Measurements from ENCODE around the gene ADAM12.

ADAM12 gene

DNA sequence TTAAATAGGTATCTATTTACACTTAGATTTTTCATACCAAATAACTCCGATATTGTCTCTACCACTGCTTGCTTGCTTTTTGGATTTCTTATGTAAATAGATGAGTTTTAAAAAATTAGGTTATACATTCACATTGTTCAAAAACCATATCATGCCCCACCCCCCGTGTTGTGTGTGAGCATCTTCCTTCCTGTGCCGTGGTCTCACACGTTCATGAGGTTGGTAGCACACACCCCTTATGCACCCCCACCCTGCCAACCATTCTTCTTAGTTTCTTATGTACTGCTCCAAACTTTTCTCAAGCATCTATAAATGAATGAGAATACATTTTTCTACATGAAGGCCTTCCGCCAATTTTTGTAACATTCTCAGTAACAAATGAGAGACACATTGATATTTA, 376.3 kb downstream of the ADAM12 start:
- Histone ChIP-seq H3K9me3 (ENCODE audit: insufficient read depth, low read length) (no peaks in the 10 kb centered on the region), H3K4me3 (ENCODE audit: low read length) (no peak overlapping the region), H3K4me2 (ENCODE audit: low read length) (no peak overlapping the region), H3K79me2 (ENCODE audit: low read length) (no peaks in the 10 kb centered on the region), H3K9ac (ENCODE audit: low read length) (no peak overlapping the region), H4K20me1 (ENCODE audit: insufficient read depth, low read length) (no peaks in the 10 kb centered on the region), H3K27ac (ENCODE audit: low read length) (no peak overlapping the region), H3K27me3 (ENCODE audit: low read depth, low read length) (no peaks in the 10 kb centered on the region), H3K4me1 (ENCODE audit: low read length) (peaks cover 25% of the 10 kb centered on the region), H3K36me3 (replicated peaks; ENCODE audit: low read depth, low read length) (no peaks in the 10 kb centered on the region), H2AFZ (ENCODE audit: low read depth, low read length) (no peak overlapping the region)
- TF ChIP-seq, protein P1, sequence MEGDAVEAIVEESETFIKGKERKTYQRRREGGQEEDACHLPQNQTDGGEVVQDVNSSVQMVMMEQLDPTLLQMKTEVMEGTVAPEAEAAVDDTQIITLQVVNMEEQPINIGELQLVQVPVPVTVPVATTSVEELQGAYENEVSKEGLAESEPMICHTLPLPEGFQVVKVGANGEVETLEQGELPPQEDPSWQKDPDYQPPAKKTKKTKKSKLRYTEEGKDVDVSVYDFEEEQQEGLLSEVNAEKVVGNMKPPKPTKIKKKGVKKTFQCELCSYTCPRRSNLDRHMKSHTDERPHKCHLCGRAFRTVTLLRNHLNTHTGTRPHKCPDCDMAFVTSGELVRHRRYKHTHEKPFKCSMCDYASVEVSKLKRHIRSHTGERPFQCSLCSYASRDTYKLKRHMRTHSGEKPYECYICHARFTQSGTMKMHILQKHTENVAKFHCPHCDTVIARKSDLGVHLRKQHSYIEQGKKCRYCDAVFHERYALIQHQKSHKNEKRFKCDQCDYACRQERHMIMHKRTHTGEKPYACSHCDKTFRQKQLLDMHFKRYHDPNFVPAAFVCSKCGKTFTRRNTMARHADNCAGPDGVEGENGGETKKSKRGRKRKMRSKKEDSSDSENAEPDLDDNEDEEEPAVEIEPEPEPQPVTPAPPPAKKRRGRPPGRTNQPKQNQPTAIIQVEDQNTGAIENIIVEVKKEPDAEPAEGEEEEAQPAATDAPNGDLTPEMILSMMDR (IDR thresholded peaks at IDR 0.05; ENCODE audit: low read depth, low read length) = no peak
- TF ChIP-seq EZH2phosphoT487 (IDR thresholded peaks at IDR 0.05; ENCODE audit: low read depth) = no peak

DNA sequence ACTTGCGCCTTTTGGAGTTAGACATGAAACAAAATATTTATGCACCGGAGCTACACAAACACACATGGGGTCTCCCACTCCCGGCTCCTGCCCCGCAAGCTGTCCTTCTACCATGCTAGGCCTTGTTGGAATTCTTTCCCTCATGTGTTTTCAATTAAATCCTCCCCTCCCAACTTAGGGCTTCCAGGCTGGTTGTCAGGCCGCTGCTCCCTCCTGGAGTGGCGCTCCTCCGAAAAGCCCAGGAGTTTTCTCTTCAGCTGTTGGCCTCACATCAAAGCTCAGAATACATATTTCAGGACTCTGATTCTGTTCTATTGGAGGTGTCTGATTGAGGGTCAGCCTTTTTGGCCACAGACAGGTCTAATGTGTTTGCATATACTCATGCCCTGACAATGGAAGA, 378.6 kb downstream of the ADAM12 start:
- Histone ChIP-seq H3K27me3 (ENCODE audit: low read depth, low read length) (no peaks in the 10 kb centered on the region), H3K4me3 (ENCODE audit: low read length) (no peak overlapping the region), H3K36me3 (replicated peaks; ENCODE audit: low read depth, low read length) (no peaks in the 10 kb centered on the region), H3K79me2 (ENCODE audit: low read length) (no peaks in the 10 kb centered on the region), H4K20me1 (ENCODE audit: insufficient read depth, low read length) (no peaks in the 10 kb centered on the region), H2AFZ (ENCODE audit: low read depth, low read length) (no peak overlapping the region), H3K27ac (ENCODE audit: low read length) (no peak overlapping the region), H3K4me1 (ENCODE audit: low read length) (peaks cover 25% of the 10 kb centered on the region), H3K9me3 (ENCODE audit: insufficient read depth, low read length) (no peaks in the 10 kb centered on the region), H3K4me2 (ENCODE audit: low read length) (no peak overlapping the region), H3K9ac (ENCODE audit: low read length) (no peak overlapping the region)
- TF ChIP-seq, protein P1 (IDR thresholded peaks at IDR 0.05; ENCODE audit: low read depth, low read length) = no peak
- TF ChIP-seq EZH2phosphoT487 (IDR thresholded peaks at IDR 0.05; ENCODE audit: low read depth) = no peak

DNA sequence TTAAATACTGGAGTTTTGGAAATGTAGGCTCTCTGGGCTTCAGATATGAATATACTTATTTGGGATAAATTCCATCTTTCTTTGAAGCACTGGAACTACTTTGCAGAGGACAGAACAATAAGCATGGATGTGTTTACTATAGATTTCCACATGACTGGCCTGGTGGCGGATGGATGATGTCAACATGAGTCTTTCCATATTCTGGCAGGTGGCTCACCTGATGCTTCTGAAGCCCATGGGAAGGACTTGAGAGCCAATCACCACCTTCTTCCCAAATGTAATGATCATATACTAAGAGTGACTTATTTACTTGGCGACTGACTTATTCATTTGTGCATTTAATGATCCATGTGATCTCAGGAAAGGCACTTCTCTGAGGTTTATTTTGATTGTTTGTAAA, 381.4 kb downstream of the ADAM12 start:
- H3K4me2 ChIP-seq (ENCODE audit: low read length) = no peak overlapping the region
- H3K79me2 ChIP-seq (ENCODE audit: low read length) = no peaks in the 10 kb centered on the region
- H3K4me3 ChIP-seq (ENCODE audit: low read length) = no peak overlapping the region
- H3K9me3 ChIP-seq (ENCODE audit: insufficient read depth, low read length) = no peaks in the 10 kb centered on the region
- no peaks in the 10 kb centered on the region for H4K20me1 ChIP-seq (ENCODE audit: insufficient read depth, low read length)
- no peak overlapping the region for H3K27ac ChIP-seq (ENCODE audit: low read length)
- H3K9ac ChIP-seq (ENCODE audit: low read length) = no peak overlapping the region
- H3K36me3 ChIP-seq (replicated peaks; ENCODE audit: low read depth, low read length) = no peaks in the 10 kb centered on the region
- no peaks in the 10 kb centered on the region for H3K27me3 ChIP-seq (ENCODE audit: low read depth, low read length)
- TF ChIP-seq, protein P1 (IDR thresholded peaks at IDR 0.05; ENCODE audit: low read depth, low read length) = no peak
- TF ChIP-seq EZH2phosphoT487 (IDR thresholded peaks at IDR 0.05; ENCODE audit: low read depth) = no peak
- H3K4me1 ChIP-seq (ENCODE audit: low read length) = peaks cover 15% of the 10 kb centered on the region
- no peak overlapping the region for H2AFZ ChIP-seq (ENCODE audit: low read depth, low read length)

DNA sequence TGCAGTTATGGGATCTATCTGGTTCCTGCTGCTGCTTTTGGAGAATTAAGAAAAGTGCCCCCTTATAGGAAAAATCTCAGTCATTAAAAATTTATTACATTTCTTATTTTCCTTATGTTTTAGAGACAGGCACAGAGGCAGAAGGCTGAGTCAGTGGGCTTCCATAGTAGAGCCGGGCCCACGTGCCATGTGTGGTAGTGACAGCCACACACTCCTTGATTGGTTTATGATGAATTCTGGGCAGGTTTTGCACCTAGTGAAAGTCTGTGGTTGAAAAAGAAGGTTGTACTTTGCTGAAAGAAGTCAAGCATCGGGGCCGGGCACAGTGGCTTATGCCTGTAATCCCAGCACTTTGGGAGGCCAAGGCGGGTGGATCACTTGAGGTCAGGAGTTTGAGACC, 382.0 kb downstream of the ADAM12 start:
- Histone ChIP-seq H3K27ac (ENCODE audit: low read length) (no peak overlapping the region), H3K9me3 (ENCODE audit: insufficient read depth, low read length) (no peaks in the 10 kb centered on the region), H3K4me2 (ENCODE audit: low read length) (no peak overlapping the region), H3K9ac (ENCODE audit: low read length) (no peak overlapping the region), H3K4me1 (ENCODE audit: low read length) (peaks cover 15% of the 10 kb centered on the region), H3K36me3 (replicated peaks; ENCODE audit: low read depth, low read length) (no peaks in the 10 kb centered on the region), H4K20me1 (ENCODE audit: insufficient read depth, low read length) (no peaks in the 10 kb centered on the region), H2AFZ (ENCODE audit: low read depth, low read length) (no peak overlapping the region), H3K79me2 (ENCODE audit: low read length) (no peaks in the 10 kb centered on the region), H3K4me3 (ENCODE audit: low read length) (no peak overlapping the region), H3K27me3 (ENCODE audit: low read depth, low read length) (no peaks in the 10 kb centered on the region)
- TF ChIP-seq EZH2phosphoT487 (IDR thresholded peaks at IDR 0.05; ENCODE audit: low read depth) = no peak
- TF ChIP-seq, protein P1 (IDR thresholded peaks at IDR 0.05; ENCODE audit: low read depth, low read length) = no peak

All from OCI-LY3 (cell line).